ENCODE data around the gene TOM1L2. TPM values are rescaled to one million over a fixed set of nuclear protein-coding genes. Genes with fewer than 3 reads are reported as not detected.

TOM1L2 gene
- total RNA-seq, 3 donors from 2014 or later (not counting 1 experiment from before 2014, with no cell fraction given): 35.7 to 43.2 (median 35.7) TPM

- H3K27ac ChIP-seq (ENCODE audit: low read length): no peak overlapping the region
- 98% methylated on average over 40 of the region's 40 CpGs for WGBS (ENCODE audit: insufficient coverage)
- H3K4me1 ChIP-seq (ENCODE audit: control insufficient read depth, insufficient read depth, low read length): peaks cover 30% of the 10 kb centered on the region
- H3K27ac Mint-ChIP-seq: no peak overlapping the region
- ATAC-seq (no peak), DNase-seq (no peak)
- H3K36me3 ChIP-seq (ENCODE audit: control insufficient read depth, insufficient read depth, low read length): peaks cover 27% of the 10 kb centered on the region
- no peaks in the 10 kb centered on the region for H3K9me3 ChIP-seq (ENCODE audit: control insufficient read depth, insufficient read depth, low read length)
- no peaks in the 10 kb centered on the region for H3K9me3 Mint-ChIP-seq
- intact Hi-C loops (cut with micrococcal nuclease): no loop called here
- H3K4me1 Mint-ChIP-seq: peaks cover 25 to 40% of the 10 kb centered on the region in 2 donors
- H3K27me3 Mint-ChIP-seq (ENCODE audit: low read depth in 2 of 2): no peaks in the 10 kb centered on the region
- H3K4me3 ChIP-seq (ENCODE audit: low read length): no peak overlapping the region
- H3K4me3 Mint-ChIP-seq: no peak overlapping the region
- TF ChIP-seq CTCF (IDR thresholded peaks at IDR 0.05): no peak
- no peaks in the 10 kb centered on the region for H3K27me3 ChIP-seq (ENCODE audit: control insufficient read depth, insufficient read depth, low read length)
- no peaks in the 10 kb centered on the region for H3K36me3 Mint-ChIP-seq
These were observed 176.0 kb downstream of the TOM1L2 start for GRCh38 chr17:17795946-17796786.

GRCh38 chr17:17795296-17795695, 176.9 kb downstream of the TOM1L2 start:
- Histone ChIP-seq H3K4me3 (ENCODE audit: low read length) (no peak overlapping the region), H3K4me1 (ENCODE audit: control insufficient read depth, insufficient read depth, low read length) (peaks cover 30% of the 10 kb centered on the region), H3K9me3 (ENCODE audit: control insufficient read depth, insufficient read depth, low read length) (no peaks in the 10 kb centered on the region), H3K36me3 (ENCODE audit: control insufficient read depth, insufficient read depth, low read length) (peaks cover 27% of the 10 kb centered on the region), H3K27ac (ENCODE audit: low read length) (no peak overlapping the region), H3K27me3 (ENCODE audit: control insufficient read depth, insufficient read depth, low read length) (no peaks in the 10 kb centered on the region)
- Mint-ChIP-seq H3K9me3 (no peaks in the 10 kb centered on the region), H3K36me3 (no peaks in the 10 kb centered on the region), H3K4me3 (no peak overlapping the region), H3K27me3 (ENCODE audit: low read depth in 2 of 2) (no peaks in the 10 kb centered on the region), H3K27ac (peak overlapping the region in 1 of 2 donors; percentile 93), H3K4me1 (peaks cover 25 to 39% of the 10 kb centered on the region in 2 donors)
- intact Hi-C loops (cut with micrococcal nuclease): no loop called here
- no peak for DNase-seq
- 98% methylated on average over 12 of the region's 12 CpGs for WGBS (ENCODE audit: insufficient coverage)
- ATAC-seq: no peak
- TF ChIP-seq CTCF (IDR thresholded peaks at IDR 0.05): no peak

- no peak for ATAC-seq
- Histone ChIP-seq H3K4me1 (ENCODE audit: control insufficient read depth, insufficient read depth, low read length) (peaks cover 30% of the 10 kb centered on the region), H3K36me3 (ENCODE audit: control insufficient read depth, insufficient read depth, low read length) (peaks cover 27% of the 10 kb centered on the region), H3K9me3 (ENCODE audit: control insufficient read depth, insufficient read depth, low read length) (no peaks in the 10 kb centered on the region), H3K27me3 (ENCODE audit: control insufficient read depth, insufficient read depth, low read length) (no peaks in the 10 kb centered on the region), H3K27ac (ENCODE audit: low read length) (no peak overlapping the region), H3K4me3 (ENCODE audit: low read length) (no peak overlapping the region)
- DNase-seq: no peak
- peaks cover 25 to 37% of the 10 kb centered on the region in 2 donors for H3K4me1 Mint-ChIP-seq
- no peak overlapping the region for H3K4me3 Mint-ChIP-seq
- no peak for TF ChIP-seq CTCF (IDR thresholded peaks at IDR 0.05)
- intact Hi-C loops (cut with micrococcal nuclease): loop anchor here (5.0 kb wide), 1 partner anchor 43 kb away; the partner anchor contains the start of gene SREBF1
- H3K36me3 Mint-ChIP-seq: no peaks in the 10 kb centered on the region
- H3K27ac Mint-ChIP-seq: peak overlapping the region; percentile 82 to 93
- WGBS (ENCODE audit: insufficient coverage): 97% methylated on average over 31 of the region's 31 CpGs
- H3K9me3 Mint-ChIP-seq: no peaks in the 10 kb centered on the region
- H3K27me3 Mint-ChIP-seq (ENCODE audit: low read depth in 2 of 2): no peaks in the 10 kb centered on the region
These were observed 177.8 kb downstream of the TOM1L2 start for GRCh38 chr17:17794382-17794781.

Other genes starting within 250 kb of the TOM1L2 start
- gene SREBF1, start 135.4 kb downstream of the TOM1L2 start, total RNA-seq: 100 to 1,000 TPM in 2 of 3 donors, 10 to 100 TPM in 1; 80.7 to 208 (median 119) TPM
- gene DRC3, start 462 bp upstream of the TOM1L2 start, total RNA-seq: under 1 TPM in 2 of 3 donors, not detected in 1; 0.26 to 0.78 TPM
- 10 to 100 TPM; 31.4 to 43.4 (median 41.5) TPM for gene ATPAF2, start 66.8 kb upstream of the TOM1L2 start, total RNA-seq
- 1 to 10 TPM; 6.6 to 10.0 (median 6.9) TPM for gene GID4, start 67.0 kb upstream of the TOM1L2 start, total RNA-seq
- 10 to 100 TPM; 53.3 to 69.2 (median 62.7) TPM for gene DRG2, start 115.5 kb upstream of the TOM1L2 start, total RNA-seq
- gene MYO15A, start 136.4 kb upstream of the TOM1L2 start, total RNA-seq: 1 to 10 TPM; 1.6 to 2.0 (median 1.8) TPM
- gene ALKBH5, start 211.4 kb upstream of the TOM1L2 start, total RNA-seq: 100 to 1,000 TPM in 1 of 3 donors, 10 to 100 TPM in 2; 95.6 to 114 (median 96.7) TPM

Measured in natural killer cell (primary cell).